Amniotic stem cell (primary cell): ENCODE results near the gene NRXN3.

Source experiments
- DNase-seq: peaks from one replicate; lab custom pipeline; 2025; lab: John Stamatoyannopoulos, UW

Gene NRXN3

DNA sequence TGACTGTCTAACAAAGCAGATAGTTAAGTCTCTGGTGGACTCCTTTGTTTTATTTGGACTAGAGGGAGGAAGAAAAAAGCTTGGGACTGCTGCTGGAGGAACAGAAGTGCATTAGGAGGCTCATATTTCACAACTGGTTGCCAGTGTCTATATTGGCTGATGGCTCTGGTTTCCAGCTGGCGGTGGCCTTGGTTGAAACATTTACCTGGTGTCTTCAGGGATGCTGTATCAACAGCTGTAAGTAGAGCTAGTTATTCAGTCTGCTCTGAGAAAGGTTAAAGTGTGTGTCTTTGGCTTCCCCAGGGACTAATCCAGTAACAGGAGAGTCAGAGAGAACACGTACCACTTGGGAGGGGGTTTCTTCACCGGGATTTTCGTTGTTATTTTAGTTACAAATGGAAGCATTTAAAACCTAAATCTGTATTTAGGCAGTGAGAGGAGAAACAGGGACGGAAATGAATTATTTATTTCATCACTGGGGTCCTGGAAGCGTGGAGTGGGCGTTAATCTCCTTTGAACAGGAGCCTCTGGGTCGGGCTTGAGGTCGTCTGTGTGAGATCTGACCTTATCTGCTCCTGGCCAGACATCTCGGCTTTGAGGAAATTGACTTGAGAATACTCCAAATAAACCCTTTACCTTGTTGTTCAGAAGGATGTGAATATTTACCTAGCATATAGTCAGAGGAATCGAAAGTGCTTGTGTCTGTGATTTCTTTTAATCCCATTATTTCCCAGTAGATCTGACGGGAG, 149.9 kb downstream of the NRXN3 start:
- DNase-seq: no peak

- DNase-seq: no peak
These were observed 154.2 kb downstream of the NRXN3 start for GRCh38 chr14:78324353-78324752.

GRCh38 chr14:78325911-78326310, 155.7 kb downstream of the NRXN3 start:
- DNase-seq: no peak

DNA sequence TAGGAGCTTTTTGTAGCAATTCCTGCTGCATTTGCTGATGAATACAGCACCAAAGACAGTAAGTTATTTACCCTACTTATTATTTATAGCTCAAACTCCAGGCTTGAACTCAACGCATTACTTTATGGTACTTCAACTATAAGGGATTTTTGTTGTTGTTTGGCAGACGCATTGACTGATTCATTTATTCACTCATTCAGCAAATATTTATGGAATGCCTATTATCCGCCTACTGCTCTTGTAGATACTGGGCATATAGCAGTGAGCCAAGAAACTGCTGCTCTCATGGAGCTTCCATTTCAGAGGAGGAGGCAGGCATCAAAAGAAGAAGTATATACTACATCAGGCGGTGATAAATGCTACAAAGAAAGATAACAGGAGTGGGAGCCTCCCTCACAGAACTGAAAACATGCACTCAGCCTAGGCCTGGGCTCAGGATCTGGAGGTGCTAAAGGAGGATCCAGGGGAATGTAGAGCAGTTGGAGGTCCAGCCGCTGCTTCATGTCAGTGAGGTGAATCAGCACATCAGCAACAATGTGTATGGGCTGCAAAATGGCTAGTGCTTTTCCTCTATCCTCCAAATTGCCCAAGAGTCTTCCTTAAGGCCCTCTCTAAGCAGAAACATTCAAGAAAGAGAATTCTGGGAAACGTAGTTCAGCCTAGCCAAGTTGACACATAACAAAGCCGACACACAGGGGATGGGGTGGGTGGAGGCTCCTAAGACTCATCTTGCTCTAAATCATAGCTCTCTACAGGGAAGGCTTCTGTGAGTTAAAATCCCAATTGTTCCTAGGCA, 157.5 kb downstream of the NRXN3 start:
- no peak for DNase-seq

DNA sequence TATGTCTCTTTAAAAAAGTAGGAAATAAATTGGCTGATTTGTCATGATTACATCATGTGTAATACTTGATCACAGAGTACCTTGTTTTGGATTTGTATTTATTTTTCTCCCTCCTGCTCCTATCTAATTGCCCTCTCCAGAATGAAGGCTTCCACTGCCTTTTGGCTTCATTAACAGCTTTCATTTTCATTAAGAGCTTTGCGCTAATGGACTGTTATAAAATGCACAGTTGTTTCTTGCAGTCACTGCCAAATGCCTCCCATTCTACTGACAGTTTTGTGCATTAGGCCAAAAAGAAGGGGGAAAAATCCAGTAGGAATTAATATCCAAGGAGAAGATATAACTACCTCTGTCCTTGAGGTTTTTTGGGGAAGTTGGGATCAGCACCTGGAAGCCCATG, 159.2 kb downstream of the NRXN3 start:
- DNase-seq: no peak

- no peak for DNase-seq
These were observed 165.4 kb downstream of the NRXN3 start for GRCh38 chr14:78335531-78335930.

DNA sequence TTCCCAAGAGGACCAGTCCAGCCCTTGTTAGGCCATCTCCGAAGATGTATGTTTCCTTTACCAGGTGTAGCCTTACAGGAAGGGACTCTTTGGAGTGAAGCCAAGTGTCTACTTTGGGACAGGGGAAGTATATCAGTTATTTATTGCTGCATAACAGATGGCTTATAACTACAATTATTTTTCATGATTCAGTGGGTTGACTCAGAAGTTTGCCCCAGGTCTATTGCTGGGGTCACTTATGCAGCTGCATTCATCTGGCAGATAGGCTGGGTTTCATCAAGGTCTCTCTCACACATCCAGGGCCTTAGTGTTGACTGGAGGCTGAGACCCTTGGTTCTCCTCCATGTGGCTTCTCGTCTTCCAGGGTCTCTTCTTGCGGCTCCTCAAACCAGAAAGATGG, 170.1 kb downstream of the NRXN3 start:
- DNase-seq: no peak

DNA sequence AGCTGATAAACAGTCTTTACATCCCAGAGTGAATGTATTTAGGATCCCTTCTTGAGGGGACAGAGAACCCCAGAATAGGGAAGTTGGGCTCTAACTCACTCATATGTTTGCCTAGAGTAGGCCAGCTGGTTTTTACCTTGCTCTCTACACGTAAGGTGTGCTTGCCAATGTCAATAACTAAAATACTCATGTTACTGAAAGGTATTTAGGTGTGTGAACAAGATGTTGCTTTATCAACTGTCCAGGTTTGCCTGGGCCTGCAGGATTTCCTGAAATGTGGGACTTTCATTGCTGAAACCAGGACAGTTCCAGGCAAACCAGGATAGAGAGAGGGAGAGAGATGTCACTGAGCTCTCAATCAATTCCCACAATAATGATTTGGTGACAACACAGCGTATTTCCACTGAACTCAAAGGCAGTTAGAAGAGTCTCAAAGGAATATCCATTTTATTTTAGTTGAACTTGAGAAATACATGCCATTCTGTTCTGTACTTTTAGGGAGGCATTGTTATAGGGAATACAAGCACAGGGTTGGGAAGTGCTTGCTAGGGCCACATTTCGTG, 171.7 kb downstream of the NRXN3 start:
- no peak for DNase-seq

GRCh38 chr14:78342879-78343278, 172.7 kb downstream of the NRXN3 start:
- DNase-seq: no peak

DNA sequence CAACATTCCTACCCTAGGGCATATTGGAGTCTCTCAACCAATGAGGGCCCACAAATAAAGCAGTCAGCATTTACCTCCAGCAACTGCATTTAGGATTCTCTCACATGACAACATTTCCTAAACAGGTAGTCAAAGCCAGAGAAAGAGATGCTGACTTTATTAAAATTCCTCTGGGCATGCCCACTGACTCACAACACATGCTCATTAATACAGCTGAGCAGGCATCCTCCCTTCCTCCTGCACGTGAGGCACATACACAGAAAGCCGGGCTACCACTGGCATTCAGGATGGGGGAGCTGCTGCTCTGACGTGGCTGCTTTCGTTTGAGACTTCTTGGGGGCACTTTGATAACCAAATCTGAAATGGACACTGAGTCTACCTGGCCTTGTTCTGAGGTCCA, 174.1 kb downstream of the NRXN3 start:
- DNase-seq: no peak

GRCh38 chr14:78345131-78345744, 175.1 kb downstream of the NRXN3 start:
- no peak for DNase-seq

DNA sequence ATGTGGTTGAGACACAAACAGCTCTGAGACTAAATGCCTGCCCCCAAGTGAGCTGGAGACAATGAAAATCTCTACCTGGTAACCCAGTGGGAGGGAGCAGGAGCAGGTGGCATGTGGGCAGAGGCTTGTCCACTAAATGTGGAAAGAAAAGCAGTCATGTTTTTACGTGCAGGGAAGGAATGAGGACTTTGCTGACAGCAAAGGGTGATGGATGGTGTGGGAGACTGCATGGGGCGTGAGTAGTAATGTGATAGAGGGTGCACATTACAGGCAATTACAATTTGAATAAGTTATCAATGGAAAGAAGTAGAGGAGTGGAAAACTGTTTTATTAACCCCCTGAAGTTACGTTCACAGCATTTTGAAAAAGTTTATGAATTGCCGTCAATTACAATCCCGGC, 176.6 kb downstream of the NRXN3 start:
- DNase-seq: no peak

GRCh38 chr14:78355109-78355508, 184.9 kb downstream of the NRXN3 start:
- no peak for DNase-seq

GRCh38 chr14:78356391-78356790, 186.2 kb downstream of the NRXN3 start:
- no peak for DNase-seq

DNA sequence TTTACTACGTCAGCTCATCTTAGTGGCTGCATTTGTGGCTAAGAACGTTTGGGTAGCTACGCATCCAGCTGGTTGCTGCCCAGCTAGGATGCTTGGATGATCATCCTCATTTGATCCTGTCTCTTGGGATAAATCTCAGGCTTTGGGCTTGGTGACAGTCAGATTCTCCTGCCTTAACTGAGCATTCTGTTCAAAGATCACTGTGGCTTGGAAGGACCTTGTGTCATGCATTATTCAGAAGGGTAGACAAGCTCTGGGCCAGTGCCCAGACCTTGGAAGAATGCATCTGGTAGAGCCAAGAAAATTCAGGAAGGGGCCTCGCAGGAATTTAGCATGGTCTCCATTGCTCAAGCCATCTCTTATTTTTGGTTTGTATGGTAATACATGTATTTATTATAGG, 188.4 kb downstream of the NRXN3 start:
- DNase-seq: no peak

- DNase-seq: no peak
These were observed 189.4 kb downstream of the NRXN3 start for GRCh38 chr14:78359581-78359980.

GRCh38 chr14:78363008-78363407, 192.8 kb downstream of the NRXN3 start:
- no peak for DNase-seq

DNA sequence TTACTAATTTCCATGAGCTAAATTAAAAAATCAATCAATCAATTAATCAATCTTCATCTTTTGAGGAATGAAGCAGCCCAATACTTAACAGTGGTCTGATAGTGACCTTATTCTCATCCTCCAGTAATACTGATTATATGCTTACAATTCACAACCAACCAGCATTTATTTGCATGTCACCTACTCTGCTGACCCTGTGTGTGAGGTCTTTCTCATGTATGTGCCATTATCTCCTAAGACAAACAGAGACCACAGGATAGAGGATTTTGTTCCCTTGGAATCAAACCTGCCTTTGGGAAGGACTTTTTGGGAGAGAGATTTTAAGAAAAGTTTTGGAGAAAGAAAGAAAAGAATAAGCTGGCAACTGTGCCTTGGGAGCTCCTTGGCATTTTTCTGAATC, 197.2 kb downstream of the NRXN3 start:
- no peak for DNase-seq

DNA sequence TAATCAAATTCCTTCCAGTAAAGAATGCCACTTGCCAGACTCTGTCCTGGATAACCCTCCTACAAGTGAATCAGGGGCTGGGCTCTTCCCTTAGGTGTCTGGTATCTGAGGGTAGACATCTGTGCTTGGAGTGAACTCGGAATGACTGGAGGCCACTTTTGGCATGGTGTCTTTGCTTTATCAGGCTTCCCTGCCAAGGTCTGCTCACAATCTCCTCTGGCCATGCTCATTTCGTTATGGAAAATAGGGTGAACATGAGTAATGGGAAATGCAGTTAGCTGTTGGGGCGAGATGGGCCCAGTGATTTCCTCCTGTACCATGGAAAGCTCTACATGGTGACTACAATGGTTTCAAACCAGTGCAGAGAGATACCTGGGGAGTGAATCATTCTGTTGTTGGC, 212.9 kb downstream of the NRXN3 start:
- DNase-seq: no peak

DNA sequence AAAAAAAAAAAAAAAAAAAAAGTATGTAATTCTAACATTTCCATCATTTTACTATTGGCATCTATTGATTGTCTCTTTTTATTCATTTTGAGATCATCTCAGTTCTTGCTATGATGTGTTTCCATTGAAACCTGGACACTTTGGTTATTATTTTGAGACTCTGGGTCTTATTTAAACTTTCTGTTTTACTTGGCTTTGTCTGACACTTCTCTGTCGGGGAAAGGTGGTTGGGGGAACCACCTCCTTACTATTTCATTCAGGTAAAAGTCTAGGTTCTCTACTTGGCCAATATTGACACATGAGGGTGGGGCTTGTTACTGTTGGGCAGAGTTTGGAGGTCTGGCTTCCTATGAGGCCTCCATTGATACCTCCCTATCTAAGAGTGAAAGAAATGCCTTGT, 228.0 kb downstream of the NRXN3 start:
- DNase-seq: no peak

DNA sequence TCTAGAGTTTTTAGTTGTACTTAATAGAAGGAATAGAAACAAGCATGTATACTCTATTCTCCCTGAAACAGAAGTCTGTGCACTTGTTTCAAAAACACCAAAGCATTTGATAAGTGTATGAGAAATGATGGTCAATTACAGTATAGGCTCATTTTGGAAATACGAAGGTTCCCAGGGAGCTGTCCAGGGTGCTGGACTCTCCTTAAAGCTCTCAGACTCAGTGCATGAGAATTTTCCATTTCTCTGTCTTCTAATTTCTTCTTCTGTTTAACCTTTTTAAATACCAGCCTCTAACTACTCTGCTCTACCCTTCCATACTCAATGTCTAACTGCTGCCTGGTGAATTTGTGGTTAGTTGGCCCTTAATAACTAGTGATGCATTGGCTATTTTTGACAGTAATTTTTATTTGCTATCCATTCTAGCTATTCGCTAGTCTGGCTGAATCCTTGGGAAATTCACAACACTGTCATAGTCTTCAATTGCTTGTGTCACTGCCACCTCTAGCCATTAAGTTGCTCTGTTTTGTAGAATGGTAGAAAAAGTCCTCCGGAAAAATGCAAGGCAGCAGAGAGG, 229.2 kb downstream of the NRXN3 start:
- no peak for DNase-seq

GRCh38 chr14:78401866-78402265, 231.7 kb downstream of the NRXN3 start:
- no peak for DNase-seq
